Measurements from ENCODE around the gene METTL8.

GRCh38 chr2:171390941-171391516 is 42.8 kb downstream of the METTL8 start:
- TF ChIP-seq EP300 (IDR thresholded peaks at IDR 0.05) (no peak), POLR2A (IDR thresholded peaks at IDR 0.05) (no peak)
